Adrenal gland (tissue), 5 donors: Measurements from ENCODE around the gene SEC22C.

ENCODE experiments used
- CTCF ChIP-seq, 6 experiments: fragments of 450-650 bp in 4 of 6; fragments of 200-600 bp in 2 of 6; sonication (generic) in 1 of 6; IDR thresholded peaks; 1 replicate in 5 of 6; 2 replicates in 1 of 6; pipeline versions ENCODE4 v1.5.1 to v1.8.0; 2016 to 2021; ENCODE audit warnings: antibody characterized with exemption in 6 of 6, mild to moderate bottlenecking in 2 of 6, moderate library complexity in 1 of 6
- POLR2A ChIP-seq, 2 donors: fragments of 450-650 bp; IDR thresholded peaks; one replicate each; pipeline ENCODE4 v1.6.1; 2017; ENCODE audit warnings: antibody characterized with exemption in 2 of 2, mild to moderate bottlenecking in 2 of 2, moderate library complexity in 1 of 2
- donor health status: DM: no; HTN: no; CAD: no.

- no peak for TF ChIP-seq CTCF (IDR thresholded peaks at IDR 0.05)
- no peak for TF ChIP-seq POLR2A (IDR thresholded peaks at IDR 0.05)
Observed at GRCh38 chr3:42509111-42509510, 72.7 kb downstream of the SEC22C start.
